Testis (tissue), 3 donors: Measurements from ENCODE around the gene SHB. TPM values are rescaled to one million over a fixed set of nuclear protein-coding genes. Genes with fewer than 3 reads are reported as not detected.

Experiments used
- DNase-seq: peaks from one replicate; pipeline ENCODE4 v3.0.0-alpha.2; 2019
- H3K27ac ChIP-seq, 2 donors: fragments of 200-600 bp; sonication (generic); one replicate each; pipeline ENCODE4 v1.5.1; 2019
- H3K27me3 ChIP-seq: fragments of 200-600 bp; sonication (generic); one replicate; pipeline ENCODE4 v1.5.1; 2019
- H3K36me3 ChIP-seq: fragments of 200-600 bp; sonication (generic); one replicate; pipeline ENCODE4 v1.5.1; 2017; ENCODE audit warnings: low read depth; ENCODE audit errors: missing control alignments
- H3K4me1 ChIP-seq: fragments of 200-600 bp; sonication (generic); one replicate; pipeline ENCODE4 v1.5.1; 2019
- H3K4me3 ChIP-seq, 2 donors: fragments of 200-600 bp; sonication (generic); one replicate each; pipeline ENCODE4 v1.5.1; 2017 to 2019
- H3K9me3 ChIP-seq: fragments of 200-600 bp; sonication (generic); one replicate; pipeline ENCODE4 v1.5.1; 2017
- POLR2A ChIP-seq: fragments of 450-650 bp; IDR thresholded peaks from one replicate; pipeline ENCODE4 v1.6.1; 2017; ENCODE audit warnings: antibody characterized with exemption, mild to moderate bottlenecking, moderate library complexity
- WGBS, 2 donors: methylation state at CpG; one replicate each; pipeline ENCODE4 v1.1.5; 2018; 5-methylcytosine and 5-hydroxymethylcytosine counted together
- intact Hi-C: fragments of 100-400 bp; cut with DNase I; formaldehyde crosslinking; loops from one replicate; pipeline ENCODE4 v1.15.1; 2023; ENCODE audit warnings: low total_unique reads
- polyA plus RNA-seq: library from polyadenylated mRNA; stranded (reverse); fragments of 350-450 nt; fragmentation: Illumina TruSeq; extraction: RNeasy Lipid Tissue Mini Kit (QIAGEN cat#74804); gene quantifications from one replicate; pipeline ENCODE4 v1.2.3, GENCODE V29; 2014; ENCODE audit warnings: low read depth, low replicate concordance; ENCODE audit not compliant: insufficient read depth
- total RNA-seq, 2 donors: library from RNA; depleted of rRNA; stranded (reverse); fragments of >200 nt; gene quantifications; one replicate each; pipeline ENCODE4 v1.2.3, GENCODE V29; 2016
- TF ChIP-seq, protein P1 (sequence below), 3 experiments: fragments of 450-650 bp in 2 of 3; fragments of 200-600 bp in 1 of 3; sonication (generic) in 1 of 3; IDR thresholded peaks; one replicate each; pipeline ENCODE4 v1.5.1; 2016 to 2019; ENCODE audit warnings: antibody characterized with exemption in 3 of 3, mild to moderate bottlenecking in 2 of 3, moderate library complexity in 1 of 3

Gene SHB
- total and polyA plus RNA-seq, 3 donors from 2014 or later = 8.6 to 22.3 (median 21.2) TPM

DNA sequence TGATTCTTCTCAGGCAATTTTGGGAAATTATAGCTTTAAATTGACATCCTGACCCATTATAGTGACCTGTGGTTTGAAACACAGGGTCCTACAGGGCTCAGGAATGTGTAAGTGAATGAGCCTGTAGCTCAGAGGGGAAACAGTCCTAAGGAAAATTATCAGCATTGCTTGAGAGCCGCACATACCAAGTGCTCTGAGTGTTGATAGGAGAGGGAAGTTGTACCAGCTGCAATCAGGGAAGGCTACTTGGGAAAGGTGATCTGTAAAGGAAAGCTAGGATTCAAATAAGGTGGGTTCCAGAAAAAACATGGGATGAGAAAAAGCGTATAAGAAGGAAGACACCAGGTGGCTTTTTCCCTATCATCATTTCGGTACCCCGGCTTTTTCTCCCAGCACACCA is 160.7 kb downstream of the SHB start:
- whole genome bisulfite sequencing, 2 donors = 75 to 83% methylated on average over 4 of the region's 4 CpGs
- Histone ChIP-seq H3K36me3 (no peaks in the 10 kb centered on the region), H3K4me3 (no peak overlapping the region), H3K27ac (no peak overlapping the region), H3K27me3 (no peaks in the 10 kb centered on the region), H3K4me1 (peaks cover 5% of the 10 kb centered on the region), H3K9me3 (no peaks in the 10 kb centered on the region)
- intact Hi-C loops = loop anchor here (10.0 kb wide), 1 partner anchor 487 kb away; the partner anchor contains the start of gene ALDH1B1
- TF ChIP-seq, protein P1, sequence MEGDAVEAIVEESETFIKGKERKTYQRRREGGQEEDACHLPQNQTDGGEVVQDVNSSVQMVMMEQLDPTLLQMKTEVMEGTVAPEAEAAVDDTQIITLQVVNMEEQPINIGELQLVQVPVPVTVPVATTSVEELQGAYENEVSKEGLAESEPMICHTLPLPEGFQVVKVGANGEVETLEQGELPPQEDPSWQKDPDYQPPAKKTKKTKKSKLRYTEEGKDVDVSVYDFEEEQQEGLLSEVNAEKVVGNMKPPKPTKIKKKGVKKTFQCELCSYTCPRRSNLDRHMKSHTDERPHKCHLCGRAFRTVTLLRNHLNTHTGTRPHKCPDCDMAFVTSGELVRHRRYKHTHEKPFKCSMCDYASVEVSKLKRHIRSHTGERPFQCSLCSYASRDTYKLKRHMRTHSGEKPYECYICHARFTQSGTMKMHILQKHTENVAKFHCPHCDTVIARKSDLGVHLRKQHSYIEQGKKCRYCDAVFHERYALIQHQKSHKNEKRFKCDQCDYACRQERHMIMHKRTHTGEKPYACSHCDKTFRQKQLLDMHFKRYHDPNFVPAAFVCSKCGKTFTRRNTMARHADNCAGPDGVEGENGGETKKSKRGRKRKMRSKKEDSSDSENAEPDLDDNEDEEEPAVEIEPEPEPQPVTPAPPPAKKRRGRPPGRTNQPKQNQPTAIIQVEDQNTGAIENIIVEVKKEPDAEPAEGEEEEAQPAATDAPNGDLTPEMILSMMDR (IDR thresholded peaks at IDR 0.05) = no peak
- TF ChIP-seq POLR2A = no peak
- no peak for DNase-seq

DNA sequence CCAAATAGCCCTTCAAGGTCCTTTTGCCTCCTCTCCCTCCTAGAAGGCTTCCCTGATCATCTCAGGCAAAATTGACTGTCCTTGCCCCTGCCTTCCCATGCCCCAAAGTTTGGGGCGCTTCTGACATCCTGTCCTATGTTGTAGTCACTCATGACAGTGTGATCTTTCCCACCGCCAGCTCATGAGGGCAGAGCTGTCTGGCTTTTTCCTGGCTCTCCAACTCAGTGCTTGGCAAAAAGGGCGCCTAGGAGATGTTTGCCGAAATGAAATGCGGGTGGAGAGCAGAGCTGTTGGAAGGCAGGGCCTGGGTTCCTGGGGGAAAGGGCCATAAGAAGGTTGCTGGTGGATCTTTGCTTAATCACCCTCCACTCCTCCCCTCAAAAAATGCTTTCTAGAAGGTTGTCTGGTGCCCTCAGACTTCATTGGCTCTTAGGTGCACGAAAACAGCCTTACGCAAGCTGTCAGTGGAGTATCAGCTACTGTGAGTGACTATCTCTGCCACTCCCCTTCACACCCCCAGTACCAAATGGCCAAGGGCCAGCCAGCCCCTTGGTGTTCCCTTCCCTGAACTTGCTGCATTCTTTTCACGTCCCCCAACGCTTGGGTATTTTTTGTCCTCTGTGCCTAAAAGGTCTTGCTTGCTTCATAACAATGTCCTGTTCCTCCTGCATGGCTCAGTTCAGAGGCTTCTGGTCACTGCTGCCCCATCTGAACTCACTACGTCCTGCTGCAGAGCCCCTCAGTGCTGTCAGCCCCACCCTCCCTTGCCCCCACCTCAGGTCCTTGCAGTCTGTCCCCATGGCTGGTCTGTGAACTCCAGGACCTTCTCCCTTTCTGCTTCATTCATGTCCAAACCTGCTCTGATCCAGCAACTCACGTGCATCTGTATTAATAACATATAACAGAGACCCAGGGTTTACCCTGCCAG is 162.5 kb downstream of the SHB start:
- peaks cover 5% of the 10 kb centered on the region for H3K4me1 ChIP-seq
- no peaks in the 10 kb centered on the region for H3K27me3 ChIP-seq
- no peaks in the 10 kb centered on the region for H3K9me3 ChIP-seq
- no peak overlapping the region for H3K27ac ChIP-seq
- TF ChIP-seq, protein P1 (IDR thresholded peaks at IDR 0.05) = no peak
- TF ChIP-seq POLR2A = no peak
- no peak overlapping the region for H3K4me3 ChIP-seq
- DNase-seq = no peak
- 88 to 91% methylated on average over 11 of the region's 11 CpGs for WGBS, 2 donors
- intact Hi-C loops = loop anchor here (10.0 kb wide), 1 partner anchor 488 kb away; the partner anchor contains the start of gene ALDH1B1
- H3K36me3 ChIP-seq = no peaks in the 10 kb centered on the region

DNA sequence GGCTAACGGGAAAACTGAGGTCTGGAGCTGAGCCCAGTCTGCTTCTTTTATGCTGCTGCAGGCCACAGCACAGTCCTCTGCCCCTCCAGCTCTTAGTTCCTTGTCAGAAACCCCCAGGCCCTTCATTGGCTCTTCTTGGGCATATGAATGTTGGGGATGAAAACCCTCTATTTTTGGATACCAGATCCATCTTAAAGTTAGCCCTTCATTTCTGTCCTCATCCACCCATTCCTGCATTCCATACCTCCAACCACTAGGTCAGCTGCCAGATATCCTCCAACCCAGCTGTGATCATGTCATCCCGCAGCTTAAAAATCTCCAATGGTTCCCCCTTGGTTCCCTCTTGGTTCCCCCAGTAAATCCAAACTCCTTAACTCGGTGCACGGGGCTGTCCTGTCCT is 163.3 kb downstream of the SHB start:
- no peak overlapping the region for H3K4me3 ChIP-seq
- DNase-seq = no peak
- no peaks in the 10 kb centered on the region for H3K36me3 ChIP-seq
- intact Hi-C loops = loop anchor here (10.0 kb wide), 1 partner anchor 489 kb away; the partner anchor contains the start of gene ALDH1B1
- no peak overlapping the region for H3K27ac ChIP-seq
- no peaks in the 10 kb centered on the region for H3K27me3 ChIP-seq
- WGBS, 2 donors = 92 to 94% methylated on average over 4 of the region's 4 CpGs
- TF ChIP-seq POLR2A = no peak
- TF ChIP-seq, protein P1 (IDR thresholded peaks at IDR 0.05) = no peak
- H3K4me1 ChIP-seq = peaks cover 5% of the 10 kb centered on the region
- H3K9me3 ChIP-seq = no peaks in the 10 kb centered on the region

DNA sequence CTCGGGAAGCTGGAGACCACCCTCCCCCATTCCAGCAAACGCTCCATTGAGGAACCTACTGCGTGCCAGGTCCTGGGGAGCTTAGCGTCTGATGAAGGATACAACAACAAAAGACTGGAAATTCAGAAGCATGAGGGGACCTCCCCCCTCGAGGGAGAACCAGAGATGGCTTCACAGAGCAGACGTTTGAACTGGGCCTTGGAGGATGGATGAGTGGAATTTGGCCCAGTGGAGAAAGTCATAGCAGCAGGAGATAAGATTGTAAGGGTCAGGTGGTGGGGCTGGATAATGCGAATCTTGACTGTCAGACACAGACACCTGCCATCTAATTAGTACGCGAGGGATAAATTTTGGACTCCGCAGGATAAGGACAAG is 163.9 kb downstream of the SHB start:
- Histone ChIP-seq H3K36me3 (no peaks in the 10 kb centered on the region), H3K4me3 (peak overlapping the region; percentile 86 to 98), H3K9me3 (no peaks in the 10 kb centered on the region), H3K27me3 (no peaks in the 10 kb centered on the region), H3K4me1 (peaks cover 5% of the 10 kb centered on the region), H3K27ac (no peak overlapping the region)
- DNase-seq = no peak
- intact Hi-C loops = loop anchor here (10.0 kb wide), 1 partner anchor 490 kb away; the partner anchor contains the start of gene ALDH1B1
- TF ChIP-seq, protein P1 (IDR thresholded peaks at IDR 0.05) = no peak
- no peak for TF ChIP-seq POLR2A
- whole genome bisulfite sequencing, 2 donors = 48 to 60% methylated on average over 9 to 10 of the region's 10 CpGs
